Right kidney (tissue), 9 donors: Measurements from ENCODE around the gene AP5B1.
A peak's percentile ranks its signal among the peaks of the same experiment; 100 is the strongest.

Experiments used
- DNase-seq: peaks from one replicate; pipeline ENCODE4 v3.0.0-alpha.2; 2016
- long read RNA-seq, 8 donors: transcript quantifications; one replicate each; lab custom pipeline, GENCODE V29; 2026

The AP5B1 gene, protein sequence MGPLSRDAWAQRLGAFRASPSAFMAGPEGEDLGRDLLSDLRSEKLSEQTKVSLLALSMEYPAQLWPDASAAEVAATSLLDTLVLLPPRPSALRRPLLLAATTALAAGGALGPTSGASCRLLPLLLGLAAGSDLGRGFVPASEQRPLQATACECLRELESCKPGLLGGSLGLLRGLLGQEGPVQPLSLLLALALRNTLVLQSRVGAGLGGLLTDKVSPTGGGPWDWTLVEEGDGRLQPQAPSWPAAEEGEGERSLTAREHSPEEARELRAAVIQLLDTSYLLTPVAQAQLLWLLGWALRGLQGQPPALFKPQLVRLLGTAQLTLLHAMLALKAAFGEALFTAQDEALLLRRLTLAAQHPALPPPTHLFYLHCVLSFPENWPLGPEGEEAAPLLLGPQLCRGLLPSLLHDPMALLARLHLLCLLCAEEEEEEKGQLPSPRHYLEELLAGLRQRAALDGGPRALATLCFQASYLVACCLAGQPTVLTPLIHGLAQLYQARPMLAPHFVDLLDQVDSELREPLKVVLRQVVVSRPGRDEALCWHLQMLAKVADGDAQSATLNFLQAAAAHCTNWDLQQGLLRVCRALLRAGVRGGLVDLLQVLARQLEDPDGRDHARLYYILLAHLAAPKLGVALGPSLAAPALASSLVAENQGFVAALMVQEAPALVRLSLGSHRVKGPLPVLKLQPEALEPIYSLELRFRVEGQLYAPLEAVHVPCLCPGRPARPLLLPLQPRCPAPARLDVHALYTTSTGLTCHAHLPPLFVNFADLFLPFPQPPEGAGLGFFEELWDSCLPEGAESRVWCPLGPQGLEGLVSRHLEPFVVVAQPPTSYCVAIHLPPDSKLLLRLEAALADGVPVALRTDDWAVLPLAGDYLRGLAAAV
- long read RNA-seq, donor 1 = 0 reads
- long read RNA-seq, donor 2 = 0 reads
- long read RNA-seq, donor 3, full-length matches to known transcripts = 2 of 2 reads
- long read RNA-seq, donor 3, partial matches to known transcripts = 0 of 2 reads
- long read RNA-seq, donor 3, other reads (novel, unspliced or antisense) = 0 of 2 reads
- long read RNA-seq, donor 4, full-length matches to known transcripts = 3 of 12 reads
- long read RNA-seq, donor 4, partial matches to known transcripts = 0 of 12 reads
- long read RNA-seq, donor 4, other reads (novel, unspliced or antisense) = 9 of 12 reads
- long read RNA-seq, donor 5, full-length matches to known transcripts = 3 of 11 reads
- long read RNA-seq, donor 5, partial matches to known transcripts = 8 of 11 reads
- long read RNA-seq, donor 5, other reads (novel, unspliced or antisense) = 0 of 11 reads
- long read RNA-seq, donor 6, partial matches to known transcripts = 7 of 7 reads
- long read RNA-seq, donor 6, other reads (novel, unspliced or antisense) = 0 of 7 reads
- long read RNA-seq, donor 7, full-length matches to known transcripts = 2 of 53 reads
- long read RNA-seq, donor 7, partial matches to known transcripts = 41 of 53 reads
- long read RNA-seq, donor 7, other reads (novel, unspliced or antisense) = 10 of 53 reads
- long read RNA-seq, donor 8, full-length matches to known transcripts = 2 of 2 reads
- long read RNA-seq, donor 8, partial matches to known transcripts = 0 of 2 reads
- long read RNA-seq, donor 8, other reads (novel, unspliced or antisense) = 0 of 2 reads

DNA sequence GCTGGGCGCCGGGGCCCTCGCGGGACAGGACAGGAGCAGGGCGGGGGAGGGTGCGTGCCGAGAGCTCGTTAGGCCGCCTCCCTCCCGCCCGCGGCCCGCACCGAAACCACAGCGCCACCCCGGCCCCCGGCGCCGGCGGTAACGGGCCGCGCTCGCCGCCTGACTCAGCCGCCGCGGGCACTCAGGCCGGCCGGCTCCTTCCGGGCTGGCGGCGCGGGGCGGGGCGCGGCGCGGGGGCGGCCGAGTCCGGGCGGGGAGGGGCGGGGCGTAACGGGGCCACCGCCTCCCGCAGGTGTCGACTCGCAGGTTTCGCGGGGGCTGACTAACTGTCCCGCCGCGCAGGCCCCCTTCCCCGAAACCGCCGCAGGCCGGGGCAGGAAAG is at the start of gene AP5B1:
Gene AP5B1 (minus strand): TSS at position 207 of the 382 bp plus-strand sequence. CDS start 385 bp downstream, outside the sequence.
- no peak for DNase-seq

DNA sequence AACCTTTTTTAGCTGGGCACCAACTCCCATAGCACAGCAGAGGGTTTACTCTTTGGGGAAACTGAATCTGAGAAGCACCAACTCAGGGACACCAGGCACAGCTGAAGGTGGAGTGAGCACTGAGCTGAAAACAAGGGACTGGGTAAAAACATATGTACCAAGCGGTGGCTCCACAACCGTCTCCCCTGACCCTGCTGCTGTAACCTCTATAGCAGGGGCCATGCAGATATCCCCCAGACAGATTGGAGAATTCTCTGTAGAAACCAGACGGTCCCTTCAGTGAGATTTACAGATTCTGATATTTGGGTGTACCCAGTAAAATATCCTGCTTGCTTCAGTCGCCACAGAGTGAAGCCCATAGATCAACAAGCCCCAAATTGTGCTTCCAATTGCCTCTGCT is 48.7 kb upstream of the AP5B1 start:
- no peak for DNase-seq

DNA sequence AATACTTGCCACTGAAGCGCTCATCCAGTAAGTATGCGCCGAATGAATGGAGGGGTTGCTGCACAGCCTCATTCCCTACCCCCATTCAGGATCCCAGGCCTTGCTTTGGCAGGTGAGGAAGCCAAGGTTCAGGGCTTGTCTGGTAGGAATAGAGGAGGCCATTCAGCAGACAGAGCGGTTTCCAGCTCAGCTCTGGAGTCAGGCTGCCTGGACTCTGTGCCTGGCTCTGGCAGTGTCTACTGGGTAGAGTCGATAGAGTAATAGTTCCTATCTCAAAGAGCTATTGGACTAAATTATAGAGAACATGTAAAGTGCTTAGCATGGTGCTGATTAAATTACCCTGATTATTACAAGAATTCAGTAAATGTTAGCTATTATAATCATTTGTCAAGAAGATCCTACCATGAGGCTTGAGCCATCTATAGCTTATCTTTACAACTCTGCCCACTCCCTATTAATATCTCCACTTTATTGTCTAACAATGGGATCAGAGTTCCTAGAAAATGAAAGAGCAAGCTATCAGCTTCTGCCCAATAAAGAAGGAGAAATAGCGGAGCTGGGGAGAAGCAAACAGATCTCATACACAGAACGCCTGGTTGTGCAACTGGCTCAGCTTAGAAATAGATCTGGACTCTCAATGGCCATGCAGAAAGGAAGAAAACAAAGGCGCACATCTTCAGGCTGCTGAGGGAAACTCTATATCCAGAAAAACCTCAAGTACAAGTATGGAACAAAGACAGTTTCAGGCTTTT is 46.4 kb upstream of the AP5B1 start:
- no peak for DNase-seq

DNA sequence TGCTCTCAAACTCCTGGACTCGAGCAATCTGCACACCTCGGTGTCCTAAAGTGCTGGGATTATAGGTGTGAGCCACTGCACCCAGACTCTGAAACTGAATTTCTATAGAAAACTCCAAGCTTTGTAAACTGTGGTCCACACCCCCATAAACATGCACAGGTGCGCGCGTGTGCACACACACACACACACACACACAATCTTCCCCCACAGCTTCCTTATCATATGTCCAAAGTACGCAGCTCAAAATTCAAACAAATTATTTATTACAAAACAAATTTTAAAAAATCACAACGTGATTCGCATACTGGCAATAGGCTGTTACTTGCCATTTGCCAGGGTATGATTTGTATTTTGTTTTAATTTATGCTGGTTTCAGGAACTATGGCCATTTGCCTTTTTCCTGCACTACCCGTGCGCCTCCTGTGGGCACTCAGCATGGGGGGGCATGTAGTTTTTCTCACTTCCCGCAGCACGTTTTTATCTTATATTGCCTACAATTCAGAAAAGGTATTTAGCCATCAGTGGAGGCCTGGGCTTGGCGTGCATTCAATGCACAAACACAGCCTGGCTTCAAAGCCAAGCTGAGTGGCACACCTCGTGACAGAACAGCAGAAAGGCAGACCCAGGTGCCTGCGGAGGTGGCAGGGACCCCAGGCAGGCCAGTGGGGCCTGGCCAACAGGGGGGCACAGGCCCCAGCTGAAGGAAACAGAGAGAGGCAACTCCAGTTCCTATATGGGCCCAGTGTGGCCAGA is 42.2 kb upstream of the AP5B1 start:
- no peak for DNase-seq

DNA sequence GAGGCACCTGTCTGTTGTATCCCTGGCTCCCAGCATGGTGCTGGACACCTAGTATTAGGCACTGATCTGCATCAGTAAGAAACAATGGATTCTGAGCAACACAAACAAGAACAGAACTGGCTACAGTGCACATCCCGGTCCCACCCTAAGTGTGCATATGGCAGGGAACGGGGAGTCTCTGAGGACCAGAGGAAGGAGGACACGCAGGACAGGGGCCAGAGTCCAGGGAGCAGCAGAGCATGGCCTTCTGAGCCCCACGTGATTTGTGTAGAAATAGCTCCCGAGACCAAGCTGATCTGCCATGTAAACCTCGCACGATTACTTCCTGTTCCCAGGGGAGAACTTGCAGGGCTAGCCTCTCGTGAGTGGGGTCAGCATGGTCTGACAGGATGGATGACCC is 40.3 kb upstream of the AP5B1 start:
- no peak for DNase-seq

DNA sequence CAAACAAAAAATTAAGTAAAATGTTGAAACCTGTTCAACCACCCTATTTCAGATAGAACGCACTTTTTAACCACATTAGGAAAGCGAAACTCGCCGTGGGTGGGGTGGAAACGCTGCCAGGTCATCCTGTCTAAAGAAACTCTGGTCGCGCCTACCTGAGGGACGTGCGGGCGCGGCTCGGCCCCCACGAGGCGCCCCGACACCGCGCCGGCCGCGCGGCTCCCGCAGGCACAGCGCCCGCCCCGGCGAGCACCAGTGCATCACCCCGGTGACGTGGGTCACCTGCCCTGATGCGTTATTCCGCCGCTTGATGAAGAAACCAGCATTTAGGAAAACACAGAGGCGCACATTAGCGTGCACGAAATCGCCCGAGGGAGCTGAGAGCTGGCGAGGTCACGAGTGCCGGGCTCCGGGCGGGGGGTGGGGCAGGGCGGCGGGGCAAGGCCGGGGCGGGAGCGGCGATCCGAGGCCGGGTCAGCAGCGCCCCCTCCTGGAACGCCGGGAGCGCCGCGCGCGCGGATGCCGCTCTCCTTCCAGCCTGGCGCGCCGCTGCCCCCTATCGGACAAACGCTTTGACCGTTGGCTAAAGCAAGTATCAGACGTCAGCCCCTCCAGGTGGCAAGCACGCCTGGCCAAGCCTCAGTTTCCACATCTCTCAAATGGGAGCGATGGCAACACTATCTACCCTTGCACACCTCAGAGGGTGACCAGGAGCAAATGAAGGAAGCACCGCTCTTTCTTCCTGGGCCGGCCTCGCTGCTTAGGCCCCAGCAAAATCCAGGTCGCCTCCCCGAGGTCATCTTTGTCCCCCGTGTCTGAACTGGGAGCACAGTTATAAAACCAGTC is 37.3 kb upstream of the AP5B1 start:
- peak; percentile 90 for DNase-seq

DNA sequence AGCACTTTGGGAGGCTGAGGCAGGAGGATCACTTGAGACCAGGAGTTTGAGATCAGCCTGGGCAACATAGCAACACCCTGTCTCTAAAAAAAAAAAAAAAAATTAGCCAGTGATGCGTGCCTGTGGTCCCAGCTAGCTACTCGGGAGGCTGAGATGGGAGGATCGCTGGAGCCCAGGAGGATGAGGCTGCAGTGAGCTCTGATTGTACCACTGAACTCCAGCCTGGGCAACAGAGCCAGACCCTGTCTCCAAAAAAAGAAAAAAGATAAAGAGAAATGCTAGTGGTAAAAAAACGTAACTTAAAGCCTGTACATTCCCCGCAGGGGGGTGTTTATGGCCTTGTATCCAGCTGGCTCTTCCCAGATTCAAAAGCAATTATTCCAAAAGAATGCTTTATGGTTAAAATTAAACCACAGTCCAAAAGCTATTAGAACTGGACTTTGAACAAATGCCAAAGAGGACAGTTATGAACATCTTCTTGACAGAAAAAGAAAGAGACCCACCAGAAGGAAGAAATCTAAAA is 36.6 kb upstream of the AP5B1 start:
- DNase-seq = no peak

DNA sequence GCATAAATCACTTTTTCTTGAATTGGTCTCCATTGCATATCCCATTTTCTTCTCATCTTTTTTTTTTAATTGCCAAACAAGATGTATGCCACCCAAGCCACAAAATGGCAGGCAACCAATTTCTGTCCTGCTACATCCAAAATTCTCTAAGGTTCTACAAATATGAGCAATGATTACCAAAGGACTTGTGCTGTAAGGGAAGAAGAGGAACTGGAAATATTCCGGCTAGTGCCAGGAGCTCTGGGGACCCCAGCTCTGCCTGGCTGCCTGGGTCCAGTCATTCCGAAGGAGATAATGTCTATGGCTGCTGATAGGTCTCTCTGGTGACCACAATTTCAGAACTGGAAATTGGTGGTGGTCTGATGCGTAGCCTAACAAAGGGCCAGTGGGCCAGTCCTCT is 35.9 kb upstream of the AP5B1 start:
- DNase-seq = no peak

DNA sequence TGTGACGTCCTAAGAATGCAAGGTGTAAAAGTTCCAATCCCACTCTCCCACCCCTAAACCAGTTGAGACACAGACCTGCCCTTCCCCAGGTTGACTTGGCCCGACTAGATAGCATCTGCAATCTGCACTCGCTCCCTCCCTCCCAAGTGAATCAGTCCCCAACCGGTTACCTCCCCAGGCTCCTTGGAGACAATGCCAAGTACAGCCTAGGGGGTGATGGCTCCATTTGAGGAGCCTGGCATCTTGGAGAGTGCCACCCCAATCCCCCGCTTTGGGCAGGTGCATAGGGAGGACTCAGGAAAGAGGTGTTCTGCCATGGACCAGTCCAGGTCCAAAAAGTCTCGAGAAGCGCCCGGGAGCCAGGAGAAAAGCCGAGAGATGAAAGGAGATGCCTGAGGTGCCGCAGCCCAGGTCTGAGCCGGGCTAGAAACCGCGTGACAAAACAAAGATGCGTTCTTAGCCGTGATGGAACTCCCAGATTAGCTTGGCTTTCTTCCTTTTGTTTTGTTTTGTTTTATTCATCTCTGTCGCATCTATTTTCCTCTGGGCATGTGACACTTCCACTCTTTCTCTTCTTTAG is 34.3 kb upstream of the AP5B1 start:
- DNase-seq = no peak

DNA sequence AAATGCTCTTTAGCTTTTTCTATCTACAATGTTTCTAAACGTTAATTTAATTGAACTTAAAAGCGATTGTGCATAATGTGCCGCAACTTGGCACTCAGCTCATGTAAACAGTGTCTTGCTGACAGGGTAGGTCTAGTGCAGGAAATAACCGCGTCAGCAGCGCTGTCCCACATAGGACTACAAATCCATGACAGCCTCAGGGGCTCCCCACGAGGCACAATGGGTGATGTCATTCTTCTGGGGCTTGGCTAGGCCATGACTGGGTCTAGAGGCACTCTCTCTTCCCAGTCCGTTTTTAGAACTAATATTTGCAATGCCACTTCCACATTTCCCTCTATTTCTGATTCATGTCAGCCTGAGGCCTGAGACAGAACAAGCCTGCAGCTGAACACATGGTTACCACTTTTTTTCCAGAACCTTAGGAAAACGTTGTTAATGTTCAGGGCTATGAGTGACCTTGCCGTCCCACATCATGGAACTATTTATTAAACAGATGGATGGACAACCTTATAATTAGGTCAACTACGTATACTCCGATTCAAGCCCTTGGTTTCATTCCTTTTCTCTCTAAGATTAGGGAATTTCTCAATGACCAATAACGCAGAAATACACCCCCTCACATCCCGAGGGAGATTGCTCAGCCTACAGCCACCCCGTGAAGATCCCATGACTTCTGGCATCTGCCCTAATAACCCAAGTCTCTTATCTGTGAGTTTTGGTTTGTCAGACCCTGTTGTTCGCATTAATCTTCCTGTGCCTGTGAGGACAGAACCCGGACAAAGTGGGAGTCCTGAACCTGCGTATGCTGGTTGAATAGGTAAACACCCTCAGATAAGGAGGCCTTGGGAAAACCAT is 33.6 kb upstream of the AP5B1 start:
- no peak for DNase-seq

DNA sequence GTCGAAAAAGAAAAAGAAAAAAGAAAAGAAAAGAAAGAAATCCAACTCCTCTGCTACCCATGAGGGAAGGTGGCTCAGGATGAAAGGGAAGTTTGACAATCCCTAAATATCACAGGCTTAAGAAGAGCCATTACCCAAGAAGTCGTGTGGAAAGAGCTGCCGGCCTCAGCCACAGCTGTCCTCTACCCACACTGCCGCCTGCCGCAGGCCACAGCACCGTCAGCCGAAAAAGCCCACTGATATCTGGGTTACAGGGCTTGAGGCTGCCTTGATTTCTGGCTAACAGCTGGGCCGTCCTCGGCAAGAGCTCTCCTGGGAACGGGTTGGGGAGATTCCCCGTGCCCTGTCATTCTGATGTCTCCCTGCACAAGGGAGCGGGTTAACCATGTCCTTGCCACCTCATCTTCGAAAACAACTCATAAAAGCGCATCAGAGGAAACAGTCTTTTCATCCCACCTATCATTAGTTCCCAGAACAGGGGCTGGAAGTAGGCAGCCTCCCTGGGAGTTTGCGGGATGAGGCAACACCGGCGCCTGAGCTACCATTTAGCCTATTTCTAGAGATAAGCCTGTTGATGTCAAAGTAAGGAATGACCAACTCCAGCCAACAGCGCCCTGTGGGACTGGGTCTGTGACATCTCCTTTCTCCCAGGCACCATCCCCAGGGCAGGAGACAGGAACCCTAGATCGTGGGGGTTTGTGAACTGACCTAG is 31.1 kb upstream of the AP5B1 start:
- DNase-seq = no peak

DNA sequence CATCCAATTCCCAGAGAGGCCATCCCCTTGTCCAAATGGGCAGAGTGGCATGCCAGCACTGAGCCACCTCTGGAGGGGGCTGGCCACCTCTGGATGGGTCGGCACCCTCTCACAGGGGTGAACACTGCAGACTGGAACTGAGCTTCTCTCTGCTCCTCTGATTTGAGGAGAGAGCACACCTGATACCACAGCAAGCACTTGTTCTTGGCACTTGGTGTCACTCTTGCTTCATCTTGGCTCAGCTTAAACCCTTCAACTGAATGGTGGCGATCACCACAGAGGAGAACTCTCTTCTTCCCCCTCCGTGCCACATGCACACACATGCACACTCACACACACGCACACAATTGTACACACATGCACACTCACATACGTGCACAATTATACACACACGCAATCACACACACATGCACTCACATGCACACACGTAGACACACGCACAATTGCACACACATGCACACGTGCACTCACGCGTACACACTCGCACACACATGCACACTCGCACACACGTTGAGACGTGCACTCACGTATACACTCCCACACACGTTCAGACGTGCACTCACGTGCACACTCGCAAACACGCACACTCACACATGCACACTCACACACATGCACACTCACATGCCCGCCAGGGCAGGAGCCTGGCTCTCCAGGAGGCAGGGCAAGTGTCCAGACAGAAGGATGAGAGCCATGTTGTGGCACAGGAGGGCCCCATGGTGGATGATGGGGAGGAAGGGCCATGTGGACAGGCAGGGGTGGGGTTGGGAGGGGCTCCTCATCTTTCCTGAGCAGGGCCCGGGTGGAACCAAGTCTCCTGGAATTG is 29.5 kb upstream of the AP5B1 start:
- DNase-seq = no peak

DNA sequence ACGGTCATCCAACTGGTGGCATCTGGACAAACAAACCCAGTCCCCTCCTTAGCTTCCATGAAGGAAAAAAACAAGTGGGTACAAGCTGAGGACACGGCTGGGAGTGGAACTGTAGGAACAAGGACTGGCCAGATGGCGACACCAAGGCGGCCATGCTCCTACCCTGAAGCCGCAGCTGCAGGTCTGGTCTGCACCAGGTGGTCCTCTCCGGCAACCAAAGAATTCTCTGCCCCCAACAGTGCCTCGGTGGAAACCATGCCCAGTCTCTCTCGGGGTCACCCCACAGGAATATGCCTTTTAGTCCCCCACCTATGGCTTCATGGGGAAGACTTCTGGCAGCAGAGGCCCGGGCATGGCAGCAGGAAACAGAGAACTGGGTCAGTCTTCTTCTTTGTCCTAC is 28.7 kb upstream of the AP5B1 start:
- no peak for DNase-seq

DNA sequence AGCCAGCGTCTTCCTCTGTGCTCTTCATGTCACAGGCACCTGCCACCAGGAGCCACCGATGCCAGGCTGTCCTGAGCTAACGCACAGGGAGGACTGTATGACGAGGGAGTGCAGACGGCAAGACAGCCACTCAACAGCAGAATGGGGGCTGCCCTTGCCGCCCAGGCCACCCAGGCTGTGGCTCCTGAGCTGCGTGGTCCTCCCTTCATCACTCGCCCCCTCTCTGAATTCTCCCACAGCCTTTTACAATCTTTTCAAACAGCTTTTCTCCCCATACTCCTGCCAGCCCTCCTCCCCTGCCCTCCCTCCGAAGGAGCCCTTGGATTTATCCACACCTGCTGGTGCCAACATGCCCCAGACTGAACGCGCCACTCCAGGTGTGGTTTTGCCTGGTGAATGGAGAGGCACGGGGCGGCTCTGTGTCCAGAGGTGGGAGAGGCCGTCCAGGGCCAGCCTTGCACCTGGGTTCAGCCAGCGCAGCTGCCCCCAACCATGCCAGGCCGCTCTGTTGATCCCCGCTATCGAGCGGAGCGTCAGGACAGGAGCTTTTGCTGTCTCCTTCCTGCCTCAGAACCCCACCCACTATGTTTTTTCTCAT is 28.1 kb upstream of the AP5B1 start:
- DNase-seq = no peak

DNA sequence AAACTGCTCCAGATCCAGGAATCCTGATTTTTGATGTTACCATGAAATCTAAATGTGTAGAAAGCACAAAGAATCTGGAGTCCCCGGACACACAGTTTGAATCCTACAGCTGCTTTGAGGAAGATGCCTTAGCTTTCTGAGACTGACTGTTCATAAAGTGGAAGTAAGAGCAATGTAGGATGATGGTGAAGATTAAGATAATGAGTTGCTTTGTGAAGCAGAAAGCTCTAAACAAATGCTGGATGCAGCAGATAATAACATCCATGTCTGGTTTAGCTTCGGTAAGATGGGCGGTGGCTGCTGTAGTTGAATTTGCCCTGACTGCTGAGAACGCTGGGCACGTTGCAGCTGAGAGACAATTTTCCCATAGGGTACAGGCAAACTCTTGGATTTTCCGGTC is 26.2 kb upstream of the AP5B1 start:
- no peak for DNase-seq
